HepG2 (cell line): ENCODE results near the gene ACTN4. TPM values are rescaled to one million over a fixed set of nuclear protein-coding genes. Genes with fewer than 3 reads are reported as not detected.
A peak's percentile ranks its signal among the peaks of the same experiment; 100 is the strongest.

Experiments
- HNF1A ChIP-seq, 2 experiments: sonication (generic) in 1 of 2; formaldehyde crosslinking in 1 of 2; IDR thresholded peaks; 2 replicates each; pipeline versions ENCODE4 v1.4.0 to v1.6.1; 2016 to 2020; ENCODE audit warnings: borderline replicate concordance in 1 of 2, low read depth in 1 of 2, mild to moderate bottlenecking in 1 of 2, missing genetic modification reagents in 1 of 2
- IKZF5 ChIP-seq: IDR thresholded peaks from 2 replicates; pipeline ENCODE4 v1.6.1; 2018; ENCODE audit warnings: missing genetic modification reagents, mild to moderate bottlenecking, missing compliant biosample characterization
- REST ChIP-seq, 2 experiments: IDR thresholded peaks; 2 replicates each; pipeline ENCODE4 v1.6.1; 2011 to 2012; ENCODE audit warnings: low read length in 2 of 2, borderline replicate concordance in 1 of 2, low read depth in 1 of 2, mild to moderate bottlenecking in 1 of 2, moderate library complexity in 1 of 2
- SKI ChIP-seq: fragments of 450-650 bp; IDR thresholded peaks from one replicate; pipeline ENCODE4 v1.6.1; 2018; ENCODE audit warnings: mild to moderate bottlenecking; ENCODE audit not compliant: partially characterized antibody
- SOX13 ChIP-seq, 3 experiments: fragments of 450-650 bp in 1 of 3; sonication (generic) in 1 of 3; formaldehyde crosslinking in 1 of 3; IDR thresholded peaks in 2 of 3; conservative IDR thresholded peaks in 1 of 3; 2 replicates each; pipeline versions ENCODE4 v1.5.0 to v1.6.1; 2016 to 2020; ENCODE audit warnings: antibody characterized with exemption in 1 of 3, mild to moderate bottlenecking in 1 of 3, missing compliant biosample characterization in 1 of 3, missing genetic modification reagents in 1 of 3, moderate library complexity in 1 of 3
- THAP8 ChIP-seq: sonication (generic); formaldehyde crosslinking; IDR thresholded peaks from 2 replicates; pipeline ENCODE4 v1.5.1; 2020; ENCODE audit warnings: missing genetic modification reagents, mild to moderate bottlenecking, borderline replicate concordance
- ZNF704 ChIP-seq: sonication (generic); formaldehyde crosslinking; IDR thresholded peaks from 2 replicates; pipeline ENCODE4 v1.8.1; 2023; ENCODE audit warnings: mild to moderate bottlenecking, inconsistent platforms, moderate library complexity, missing genetic modification reagents, borderline replicate concordance
- ZNF709 ChIP-seq: sonication (generic); formaldehyde crosslinking; IDR thresholded peaks from 2 replicates; pipeline ENCODE4 v1.5.0; 2020; ENCODE audit warnings: mild to moderate bottlenecking, missing genetic modification reagents
- ZNF766 ChIP-seq: sonication (generic); formaldehyde crosslinking; IDR thresholded peaks from 2 replicates; pipeline ENCODE4 v1.5.0; 2020; ENCODE audit warnings: missing genetic modification reagents, borderline replicate concordance
- ZNF770 ChIP-seq: sonication (generic); formaldehyde crosslinking; IDR thresholded peaks from 2 replicates; pipeline ENCODE4 v1.5.0; 2020; ENCODE audit warnings: mild to moderate bottlenecking, missing genetic modification reagents
- ZNF878 ChIP-seq: sonication (generic); formaldehyde crosslinking; IDR thresholded peaks from 2 replicates; pipeline ENCODE4 v1.8.1; 2023; ENCODE audit warnings: mild to moderate bottlenecking, missing genetic modification reagents, moderate library complexity
- polyA plus RNA-seq, 8 experiments: library from polyadenylated mRNA; depleted of rRNA in 3 of 8; stranded (reverse) in 7 of 8; unstranded in 1 of 8; fragments of >200 nt; fragmentation: Illumina TruSeq in 4 of 8; extraction: Trizol in 4 of 8; gene quantifications; 2 replicates each; pipeline versions ENCODE4 v1.2.1 to v1.2.3, GENCODE V29; 2011 to 2016; ENCODE audit warnings: low read depth in 4 of 8, missing spikeins in 1 of 8, mixed read lengths in 1 of 8; ENCODE audit not compliant: insufficient read depth in 1 of 8
- total RNA-seq, 5 experiments: library from RNA; depleted of rRNA; stranded (reverse); fragments of >200 nt; fragmentation: Illumina TruSeq; extraction: Trizol; gene quantifications; 2 replicates each; pipeline ENCODE4 v1.2.3, GENCODE V29; 2016; ENCODE audit warnings: low read depth in 1 of 5

The ACTN4 gene
- total and polyA plus RNA-seq, 2 of the 13 experiments (the other 11 are each of a cell fraction or from before 2014, with no cell fraction given): 171 to 192 TPM

GRCh38 chr19:38701455-38702063 lies 54.1 kb downstream of the ACTN4 start (continued):
- TF ChIP-seq IKZF5 (CRISPR knock-in tag) (peak; percentile 94), ZNF878 (CRISPR knock-in tag) (0 out of 2 replicates have a peak, but pooled peaks have one; percentile 15), REST (IDR thresholded peaks at IDR 0.05; ENCODE audit: borderline replicate concordance in 1 of 2, low read depth in 1 of 2, low read length in 2 of 2) (peak in 1 of 2 experiments; percentile 75; a peak in 2 of 4 replicates), HNF1A (IDR thresholded peaks at IDR 0.05; ENCODE audit: low read depth) (no peak), HNF1A (CRISPR knock-in tag; IDR thresholded peaks at IDR 0.05; ENCODE audit: borderline replicate concordance) (peak; percentile 47; the same call in 1 of the 2 replicates), SKI (peak; percentile 28), ZNF766 (0 out of 2 replicates have a peak, but pooled peaks have one; percentile 54), ZNF704 (no peak), SOX13 (IDR thresholded peaks at IDR 0.05) (peak; percentile 35; the same call in 1 of the 2 replicates), SOX13 (CRISPR knock-in tag; conservative IDR thresholded peaks at IDR 0.05 in 1 of 2, IDR thresholded peaks at IDR 0.05 in 1 of 2) (peak in 1 of 2 experiments; percentile 85; a peak in 2 of 4 replicates), ZNF709 (0 out of 2 replicates have a peak, but pooled peaks have one; percentile 50), THAP8 (CRISPR knock-in tag) (no peak), ZNF770 (CRISPR knock-in tag) (peak; percentile 70)
